DMS153 treated with DMSO at 0.1 percent for 48 hours (cell line): Measurements from ENCODE around the gene SRGAP2B.
"Not testable (repeated sequence)": the region's sequence is repeated elsewhere in the genome, so short reads cannot be mapped to it uniquely, and the experiment has no call there.

Experiments used
- DNase-seq: peaks from one replicate; lab custom pipeline; 2025; ENCODE audit not compliant: unreplicated experiment; lab: John Stamatoyannopoulos, UW

Gene SRGAP2B

DNA sequence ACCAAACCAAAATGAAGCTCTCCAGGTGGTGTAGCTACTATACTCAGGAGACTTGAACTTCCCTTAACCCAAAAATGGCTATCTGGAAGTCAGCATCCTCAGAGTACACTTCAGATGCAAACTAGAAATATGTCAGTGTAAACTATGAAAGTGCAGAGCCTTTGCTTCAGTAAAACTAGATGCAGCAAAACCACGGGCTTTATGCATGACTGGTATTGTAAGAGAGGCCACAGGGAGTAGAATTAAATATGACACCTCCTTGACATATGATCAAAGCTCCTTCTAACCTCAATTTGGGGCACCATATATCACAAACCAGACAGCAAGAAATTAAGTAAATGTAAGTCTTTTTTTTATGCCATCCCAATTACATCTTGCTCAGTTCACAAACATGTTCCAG lies 47.6 kb downstream of the SRGAP2B start:
- DNase-seq: not testable (repeated sequence)

DNA sequence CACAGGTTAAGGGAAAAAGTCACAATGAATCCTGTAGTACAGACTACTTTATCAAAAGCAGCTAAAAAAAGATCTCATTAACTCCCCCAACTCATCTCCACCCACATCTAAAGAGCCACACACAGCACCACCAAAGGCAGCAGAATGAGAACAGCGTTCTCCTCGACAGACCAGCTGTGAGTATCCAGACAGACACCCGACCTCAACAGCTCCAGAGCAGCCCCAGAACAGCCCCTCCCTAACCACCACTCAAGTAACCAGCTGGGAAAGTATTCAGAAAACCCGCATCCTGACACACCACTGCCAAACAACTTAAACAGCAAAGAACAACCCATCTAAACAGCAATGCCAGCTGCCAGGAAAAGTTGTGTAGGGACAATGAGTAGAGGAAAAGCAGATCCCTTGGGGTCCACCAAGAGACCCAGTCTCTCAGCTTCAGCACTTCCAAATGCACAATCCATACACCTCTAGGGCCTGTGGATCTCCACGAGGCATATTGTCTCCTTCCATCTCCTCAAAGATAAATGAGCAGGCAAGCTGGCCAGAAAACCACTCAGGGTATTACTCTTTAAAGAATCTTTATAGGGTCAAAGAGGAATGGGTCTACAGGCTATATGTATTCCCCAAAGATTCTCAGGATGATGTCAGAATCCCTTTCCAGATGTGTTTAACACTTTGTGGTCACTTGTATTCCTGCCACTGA lies 49.4 kb downstream of the SRGAP2B start:
- not testable (repeated sequence) for DNase-seq

DNA sequence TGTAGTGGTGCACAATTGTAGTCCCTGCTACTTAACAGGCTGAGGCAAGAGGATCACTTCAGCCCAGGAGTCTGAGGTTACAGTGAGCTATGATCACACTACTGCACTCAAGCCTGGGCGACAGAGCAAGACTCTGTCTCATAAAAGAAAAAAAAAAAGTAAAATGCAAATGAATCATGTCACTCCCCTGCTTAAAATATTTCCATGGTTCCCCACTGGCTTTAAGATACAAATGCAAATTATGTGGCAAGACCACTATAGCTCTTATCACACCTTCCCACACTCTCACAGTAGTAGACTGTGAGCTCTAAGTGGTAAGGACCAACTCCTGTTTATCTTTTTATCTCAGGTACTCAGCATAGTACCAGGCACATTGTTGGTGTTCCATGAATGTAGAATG lies 53.6 kb downstream of the SRGAP2B start:
- DNase-seq: not testable (repeated sequence)

DNA sequence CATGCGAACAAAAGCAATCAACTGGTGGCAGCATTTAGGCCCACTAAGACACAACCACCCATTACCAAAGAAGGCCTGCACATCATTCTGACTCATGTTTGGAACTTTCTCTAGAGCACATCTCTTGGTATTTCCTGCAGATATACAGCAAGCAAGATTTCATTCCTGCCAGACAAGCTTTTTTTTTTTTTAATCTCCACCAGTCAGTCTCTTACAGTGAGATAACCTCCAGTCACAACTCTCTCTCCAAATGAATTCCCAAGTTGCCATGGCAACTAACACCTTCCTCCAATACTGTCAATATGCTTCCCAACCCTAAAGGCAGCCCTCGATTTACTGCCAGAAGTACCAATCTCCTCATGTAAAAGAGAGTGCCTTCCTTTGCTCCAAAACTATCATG lies 59.1 kb downstream of the SRGAP2B start:
- DNase-seq: not testable (repeated sequence)

DNA sequence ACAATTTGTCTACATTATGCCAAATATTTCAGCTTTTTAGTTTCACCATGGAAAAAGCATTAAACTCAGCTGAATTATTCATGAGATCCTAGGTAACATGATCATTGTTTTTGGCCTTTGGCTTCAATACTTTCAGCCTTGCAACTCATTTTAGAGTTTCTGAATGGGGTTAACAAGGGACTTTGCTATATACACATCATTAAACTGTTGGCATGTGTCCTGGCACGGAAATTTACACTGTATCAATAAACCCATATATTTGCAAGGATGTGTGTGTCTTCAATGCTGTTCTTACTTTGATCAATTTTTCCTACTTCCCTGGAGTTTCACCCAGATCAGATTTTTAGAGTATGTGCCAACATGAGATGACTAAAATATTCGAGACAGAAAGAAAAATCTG lies 61.6 kb downstream of the SRGAP2B start:
- not testable (repeated sequence) for DNase-seq

DNA sequence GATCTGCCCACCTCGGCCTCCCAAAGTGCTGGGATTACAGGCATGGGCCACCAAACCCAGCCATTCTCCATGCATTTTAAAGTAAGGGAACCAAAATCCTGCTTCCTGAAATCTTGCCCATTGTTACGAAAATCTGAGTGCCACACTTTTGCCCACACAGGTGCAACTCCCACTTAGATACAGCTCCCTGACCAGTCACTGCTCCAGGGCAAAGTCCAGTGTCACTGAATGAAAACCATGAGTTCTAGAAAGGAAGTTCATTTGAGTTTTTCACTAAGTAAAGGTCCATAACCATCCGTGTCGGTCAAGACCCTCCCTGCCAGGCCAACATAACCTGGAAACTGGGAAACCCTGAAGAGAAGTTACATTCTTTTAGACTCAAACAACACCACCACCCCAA lies 67.9 kb downstream of the SRGAP2B start:
- not testable (repeated sequence) for DNase-seq

DNA sequence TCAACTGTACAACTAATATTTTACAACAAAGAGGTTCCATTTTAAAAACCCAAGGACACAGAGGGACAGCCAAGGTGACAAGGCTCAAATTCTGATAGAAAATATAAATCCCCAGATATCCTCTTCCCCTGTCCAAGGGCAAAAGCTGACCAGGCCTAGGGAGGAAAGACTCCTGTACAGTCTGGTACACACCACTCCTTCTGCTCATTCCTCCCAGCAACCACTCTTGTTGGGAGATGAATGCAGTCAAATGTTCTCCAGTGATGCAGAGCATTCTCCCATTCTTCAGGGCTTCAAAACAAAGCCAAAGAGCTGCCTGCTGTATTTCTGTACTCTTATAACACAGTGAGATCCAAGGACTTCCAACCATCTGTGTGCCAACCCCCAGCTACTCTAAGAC lies 69.8 kb downstream of the SRGAP2B start:
- DNase-seq: not testable (repeated sequence)

DNA sequence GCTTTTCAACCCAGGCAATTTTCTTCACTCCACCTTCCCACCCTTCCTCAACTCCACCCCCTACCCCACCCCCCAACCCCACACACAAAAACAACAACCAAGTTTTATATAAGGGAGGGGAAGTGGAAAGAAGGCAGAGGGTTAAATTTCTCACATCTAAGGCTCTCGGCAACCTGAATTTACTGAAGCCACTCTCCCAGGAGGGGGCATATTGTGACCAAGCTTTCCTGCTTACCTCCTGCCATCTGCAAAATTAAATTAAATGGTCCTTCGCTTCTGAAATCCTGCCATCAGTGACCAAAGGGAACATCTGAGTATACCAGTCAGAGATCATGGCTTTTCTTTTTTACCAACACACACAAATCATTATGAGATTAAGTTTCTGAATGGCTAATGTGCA lies 72.9 kb downstream of the SRGAP2B start:
- not testable (repeated sequence) for DNase-seq

DNA sequence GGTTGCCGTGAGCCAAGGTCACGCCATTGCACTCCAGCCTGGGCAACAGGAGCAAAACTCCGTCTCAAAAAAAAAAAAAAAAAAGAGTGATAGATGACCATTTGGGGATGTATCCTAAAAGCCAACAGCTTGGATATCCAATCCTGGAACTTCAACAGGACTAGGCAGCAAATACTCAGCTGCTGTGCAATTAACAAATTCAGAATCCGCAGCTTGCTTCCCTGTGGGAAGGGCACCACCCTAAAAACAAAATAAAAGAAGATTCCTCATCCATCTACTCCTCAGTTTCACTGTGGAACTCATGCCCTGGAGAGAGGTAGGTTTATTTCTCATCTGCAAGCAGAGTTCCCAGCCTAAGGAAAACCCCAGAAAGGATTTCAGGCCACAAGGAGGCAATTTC lies 73.4 kb downstream of the SRGAP2B start:
- not testable (repeated sequence) for DNase-seq

DNA sequence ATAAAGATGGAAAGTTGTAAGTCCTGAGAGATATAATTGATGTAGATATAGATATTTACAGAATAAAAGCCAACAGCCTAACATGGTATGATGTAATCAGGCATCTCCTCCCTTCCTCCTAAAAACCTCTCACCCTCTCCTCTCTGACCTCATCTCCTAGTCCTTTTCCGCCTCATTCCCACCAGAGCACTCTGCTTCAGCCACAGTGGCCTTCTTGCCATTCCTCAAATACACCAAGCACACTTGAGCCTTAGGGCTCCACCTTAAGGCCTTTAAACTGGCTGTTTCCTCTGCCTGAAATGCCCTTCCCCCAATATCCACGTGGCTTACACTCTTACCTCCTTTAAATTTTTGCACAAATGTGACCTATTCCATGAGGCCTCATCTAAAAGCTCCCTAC lies 75.4 kb downstream of the SRGAP2B start:
- not testable (repeated sequence) for DNase-seq

DNA sequence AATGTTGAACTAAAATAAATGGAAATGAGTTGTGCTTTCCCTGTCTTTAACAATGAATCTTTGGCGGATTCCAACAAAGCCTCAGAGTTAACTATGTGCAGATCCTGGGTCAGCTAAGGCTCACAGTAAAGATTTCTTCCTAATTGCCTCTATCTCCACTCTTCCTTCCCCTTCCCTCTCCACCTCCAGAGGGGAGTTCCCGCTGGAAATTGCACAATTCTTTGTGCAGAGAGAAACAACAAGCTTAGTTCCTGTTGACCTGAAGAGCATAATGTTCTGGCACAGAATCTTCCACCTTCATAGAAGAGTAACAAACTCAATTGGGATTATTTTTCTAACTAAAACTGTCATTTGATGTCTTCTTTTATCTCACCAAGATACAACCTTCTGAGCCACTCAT lies 77.4 kb downstream of the SRGAP2B start:
- DNase-seq: not testable (repeated sequence)

DNA sequence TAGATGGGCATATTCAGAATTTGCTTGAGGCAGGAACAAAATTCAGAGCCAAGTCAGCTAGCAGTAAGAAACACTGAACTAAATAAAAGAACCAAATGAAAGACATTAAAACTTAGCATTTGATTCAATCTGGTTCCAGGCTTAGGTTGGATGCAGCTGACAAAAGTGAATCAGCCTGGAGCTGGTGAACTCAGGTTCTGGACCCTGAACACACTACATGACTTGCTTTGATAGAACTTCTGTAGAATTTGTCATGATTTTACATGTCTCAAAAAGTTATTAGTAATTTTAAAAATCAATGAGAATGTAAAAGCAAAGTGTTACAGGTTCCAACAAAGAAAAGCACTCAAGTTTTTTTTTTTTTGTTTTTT lies 78.7 kb downstream of the SRGAP2B start:
- DNase-seq: not testable (repeated sequence)

DNA sequence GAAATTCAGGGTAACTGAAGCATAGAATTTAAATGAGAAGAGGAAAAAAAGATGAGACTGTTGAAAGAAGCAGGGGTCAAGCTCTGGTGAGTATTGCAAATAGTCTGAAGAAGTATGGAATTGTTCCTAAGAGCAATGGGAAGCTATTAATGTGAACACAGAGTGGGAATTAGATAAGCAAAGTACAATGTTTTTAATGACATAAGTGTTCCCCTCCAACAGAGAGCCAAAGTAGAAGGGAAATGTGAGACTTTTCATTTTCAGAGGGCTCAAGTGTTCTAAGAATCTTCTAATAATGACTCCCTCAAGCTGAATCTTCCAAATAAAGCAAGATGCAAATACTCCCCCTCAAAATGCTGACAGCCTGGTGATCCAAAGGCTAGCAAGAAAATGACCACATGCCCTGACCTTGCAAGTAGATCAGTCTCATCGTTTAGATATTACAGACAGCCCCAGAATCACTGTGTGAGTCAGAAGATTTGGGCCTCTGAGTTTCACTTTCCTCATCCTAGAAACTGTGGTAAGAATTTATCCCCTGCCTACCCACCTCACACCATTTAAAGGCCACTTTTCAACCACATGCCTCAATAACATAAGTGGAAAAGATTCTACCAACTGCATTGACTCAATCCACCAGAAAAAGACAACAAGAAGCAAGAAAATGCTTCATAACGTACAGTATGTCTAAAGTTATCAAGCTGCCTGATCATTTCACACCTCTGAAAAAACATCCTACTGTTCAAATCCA lies 79.2 kb downstream of the SRGAP2B start:
- DNase-seq: not testable (repeated sequence)

DNA sequence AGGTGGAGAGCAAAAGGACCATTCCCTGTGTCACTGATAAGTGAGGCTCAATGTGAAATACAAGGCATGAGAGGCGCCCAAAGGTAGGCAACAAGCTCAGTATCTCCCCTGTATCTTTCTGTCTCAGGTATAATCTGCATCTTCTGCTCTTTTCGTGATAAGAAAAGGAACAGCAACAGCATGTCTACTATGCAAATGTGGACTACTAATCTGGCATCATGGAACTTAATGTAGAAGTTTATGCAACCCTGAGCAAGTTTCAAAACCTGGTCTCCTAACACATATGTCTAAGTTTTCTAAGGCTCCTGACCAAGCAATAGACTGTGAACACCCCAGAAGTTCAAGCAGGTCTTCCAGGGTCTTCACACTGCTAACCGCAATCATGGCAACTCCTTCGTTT lies 81.8 kb downstream of the SRGAP2B start:
- DNase-seq: not testable (repeated sequence)

DNA sequence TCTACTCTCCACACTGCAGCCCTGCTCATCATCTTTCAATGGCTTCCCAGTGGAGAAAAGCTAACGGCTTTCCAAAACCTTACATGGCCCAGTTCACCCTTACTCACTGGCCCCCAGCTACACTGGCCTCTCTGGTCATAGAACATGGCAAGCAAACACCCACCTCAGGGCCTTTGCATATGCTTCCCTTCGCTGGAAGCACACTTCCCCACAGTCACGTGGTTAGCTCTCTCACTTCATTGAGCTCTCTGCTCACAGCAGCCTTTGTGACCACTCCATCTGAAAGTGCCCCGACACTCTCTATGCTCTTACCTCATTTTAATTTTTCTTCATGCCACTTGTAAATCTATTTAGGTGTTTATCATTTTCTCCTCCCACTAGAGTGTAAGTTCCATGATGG lies 83.3 kb downstream of the SRGAP2B start:
- not testable (repeated sequence) for DNase-seq

DNA sequence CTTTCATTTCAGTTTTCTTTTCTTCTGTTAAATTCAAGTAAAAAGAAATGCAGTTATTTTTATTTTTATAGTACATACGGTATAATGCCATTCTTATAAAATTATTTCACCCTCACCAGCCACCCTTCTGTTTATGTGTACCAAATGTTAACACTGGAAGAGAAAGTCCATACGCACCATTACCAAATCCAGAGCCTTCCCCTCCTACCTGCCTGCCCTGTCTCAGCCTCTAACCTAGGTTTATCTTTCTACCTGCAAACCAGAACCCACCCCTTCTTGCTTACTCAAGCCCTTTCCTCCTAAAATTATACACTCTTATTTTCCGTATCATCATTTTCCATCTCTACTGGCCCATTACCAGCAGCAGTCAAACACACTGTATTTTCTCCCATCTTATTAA lies 84.5 kb downstream of the SRGAP2B start:
- DNase-seq: not testable (repeated sequence)

DNA sequence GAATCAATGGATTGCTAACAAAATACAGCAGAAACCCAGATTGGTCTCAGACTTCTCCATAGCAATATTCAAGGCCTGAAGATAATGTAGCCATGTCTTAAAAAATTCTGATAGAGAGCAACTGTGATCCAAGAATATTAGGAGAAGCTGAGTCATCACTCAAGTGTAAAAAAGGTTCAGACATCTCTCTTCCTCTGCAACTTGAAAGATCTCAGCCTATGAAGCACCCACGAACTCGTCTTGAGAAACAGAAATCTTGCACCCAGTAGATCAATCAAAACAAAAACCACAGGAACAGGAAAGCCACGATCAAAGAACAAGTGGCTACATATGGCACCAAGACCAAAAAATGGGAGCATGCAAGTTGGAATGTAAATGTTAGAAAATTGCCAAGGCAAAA lies 85.2 kb downstream of the SRGAP2B start:
- DNase-seq: not testable (repeated sequence)

DNA sequence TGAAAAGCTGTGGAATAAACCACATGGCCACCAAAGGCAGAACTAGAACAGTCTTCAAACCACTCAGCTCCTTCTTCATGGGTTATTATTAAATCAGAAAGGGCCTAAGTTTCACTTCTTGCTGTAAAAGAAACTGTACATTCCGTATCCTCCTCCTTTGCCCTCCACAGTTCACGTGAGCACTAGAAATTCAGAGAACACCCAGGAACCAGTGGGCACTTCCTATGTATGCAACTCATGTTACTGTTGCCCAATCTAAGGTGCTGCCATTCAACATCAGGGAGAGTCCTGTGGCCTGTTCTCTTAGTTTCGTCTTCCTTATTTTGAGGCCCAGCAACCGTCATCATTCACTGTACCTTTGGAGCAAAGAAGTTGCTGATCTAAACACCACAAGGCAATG lies 86.7 kb downstream of the SRGAP2B start:
- DNase-seq: not testable (repeated sequence)

DNA sequence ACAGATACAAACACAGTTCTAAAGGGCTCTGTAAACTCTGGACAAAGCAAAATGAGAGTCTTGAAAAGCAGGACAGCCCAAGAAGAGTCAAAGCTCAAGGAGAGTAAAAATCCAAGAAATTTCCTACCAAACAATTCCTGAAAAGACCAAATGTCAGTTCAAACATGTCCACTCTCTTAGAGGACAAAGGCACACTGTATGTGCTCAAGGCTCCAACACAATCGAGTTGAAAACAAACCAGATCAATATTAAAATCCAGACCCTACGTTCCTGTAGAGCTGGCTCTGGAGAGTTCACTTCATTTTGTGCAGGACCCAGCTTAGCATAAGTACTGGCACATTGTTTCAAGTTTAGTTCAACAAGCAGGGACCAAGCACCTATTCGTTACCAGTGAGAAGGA lies 90.0 kb downstream of the SRGAP2B start:
- DNase-seq: not testable (repeated sequence)

DNA sequence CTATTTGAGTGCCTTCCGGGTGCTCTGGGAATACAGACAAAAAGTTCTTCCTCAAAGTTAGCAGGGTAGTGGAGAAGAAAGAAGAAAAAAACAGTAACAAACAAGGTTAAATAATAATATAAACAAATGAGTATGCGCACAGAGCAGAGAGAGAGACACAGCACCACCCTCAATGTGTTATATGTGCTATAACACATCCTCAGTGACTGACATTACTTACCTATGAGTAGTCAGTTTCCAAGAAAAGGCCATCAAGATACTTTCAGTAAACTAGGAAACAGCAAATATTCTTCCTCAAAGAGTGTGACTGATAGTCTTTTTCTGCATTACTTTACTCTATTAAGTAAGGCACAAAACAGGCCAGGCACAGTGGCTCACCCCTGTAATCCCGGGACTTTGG lies 93.7 kb downstream of the SRGAP2B start:
- not testable (repeated sequence) for DNase-seq

DNA sequence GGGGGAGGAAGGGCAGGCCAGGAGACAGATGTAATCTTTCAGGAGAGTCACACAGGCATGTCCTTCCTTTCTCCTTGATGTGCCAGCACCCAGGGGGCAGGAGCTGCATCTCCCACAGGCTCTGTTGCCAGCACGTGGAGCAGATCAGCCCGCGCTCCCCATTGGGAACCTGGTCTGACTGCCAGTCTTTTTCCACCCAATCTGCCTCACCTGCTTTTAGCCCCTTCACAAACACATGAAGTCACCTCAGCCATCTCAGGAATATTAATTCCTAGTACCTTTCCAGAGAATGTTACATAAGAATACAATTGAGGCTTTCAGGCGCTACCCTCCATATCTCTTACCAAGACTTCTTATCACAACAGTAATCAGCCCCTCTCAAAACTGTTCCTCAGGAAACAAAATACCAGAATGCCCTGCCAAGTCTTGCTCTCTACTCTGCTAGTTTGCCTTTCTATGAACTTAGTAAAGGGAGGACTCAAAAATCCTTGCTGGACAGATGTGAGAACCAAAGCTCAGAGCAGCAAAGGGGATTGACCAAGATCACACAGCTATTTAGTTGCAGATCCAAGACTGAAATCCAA lies 94.3 kb downstream of the SRGAP2B start:
- not testable (repeated sequence) for DNase-seq
